ENCODE results near the gene CTU2. TPM values are rescaled to one million over a fixed set of nuclear protein-coding genes. Genes with fewer than 3 reads are reported as not detected.

CTU2 gene
- total and polyA plus RNA-seq, 2 donors (not counting 1 experiment from before 2014, with no cell fraction given): 18.4 to 23.7 TPM

- H3K27ac ChIP-seq (ENCODE audit: low read length in 2 of 2): no peak overlapping the region
- ATAC-seq (ENCODE audit: low read depth) (no peak), DNase-seq (no peak)
- no peaks in the 10 kb centered on the region for H3K27me3 ChIP-seq (replicated peaks in 1 of 4; ENCODE audit: control extremely low read depth in 1 of 4, control insufficient read depth in 3 of 4, insufficient read depth in 4 of 4, low read length in 3 of 4)
- Mint-ChIP-seq H3K4me1 (no peaks in the 10 kb centered on the region), H3K9me3 (ENCODE audit: insufficient read depth) (no peaks in the 10 kb centered on the region), H3K27ac (no peak overlapping the region), H3K27me3 (no peaks in the 10 kb centered on the region), H3K4me3 (no peak overlapping the region)
- intact Hi-C loops (cut with micrococcal nuclease): no loop called here
- 93% methylated on average over 34 of the region's 34 CpGs for WGBS (ENCODE audit: insufficient coverage)
- H3K36me3 ChIP-seq (replicated peaks in 1 of 2; ENCODE audit: control extremely low read depth in 1 of 2, control insufficient read depth in 1 of 2, extremely low read depth in 1 of 2, insufficient read depth in 2 of 2, low read length in 1 of 2): peaks cover 0 to 52% of the 10 kb centered on the region in 2 experiments
- no peak overlapping the region for H3K4me3 ChIP-seq (ENCODE audit: control extremely low read depth in 1 of 5, extremely low read depth in 1 of 5, insufficient read depth in 1 of 5, low read depth in 2 of 5, low read length in 4 of 5)
- TF ChIP-seq EZH2 (IDR thresholded peaks at IDR 0.05; ENCODE audit: borderline replicate concordance, insufficient read depth, low read depth, low read length, poor library complexity, severe bottlenecking): no peak
- no peak for TF ChIP-seq CTCF (IDR thresholded peaks at IDR 0.05)
- H4K20me1 ChIP-seq (ENCODE audit: control insufficient read depth, insufficient read depth, low read length, poor library complexity, severe bottlenecking): peaks cover 5% of the 10 kb centered on the region
- no peak overlapping the region for H3K4me2 ChIP-seq (replicated peaks; ENCODE audit: low read depth, low read length, poor library complexity, severe bottlenecking)
- POLR2A ChIA-PET: no interaction called here
- CTCF ChIA-PET: no interaction called here
- no peaks in the 10 kb centered on the region for H3K4me1 ChIP-seq (ENCODE audit: control insufficient read depth in 2 of 2, insufficient read depth in 2 of 2, low read length in 2 of 2)
- no peak overlapping the region for H3K9ac ChIP-seq (ENCODE audit: low read length)
- peaks cover 10% of the 10 kb centered on the region for H3K79me2 ChIP-seq (ENCODE audit: control insufficient read depth, insufficient read depth, low read length)
- no peak overlapping the region for H2AFZ ChIP-seq (ENCODE audit: insufficient read depth, low read depth, low read length, poor library complexity, severe bottlenecking)
- H3K9me3 ChIP-seq (ENCODE audit: control extremely low read depth in 1 of 3, control insufficient read depth in 2 of 3, insufficient read depth in 1 of 3, low read length in 2 of 3): no peaks in the 10 kb centered on the region
Observed at GRCh38 chr16:88730632-88731607, 24.6 kb downstream of the CTU2 start.

GRCh38 chr16:88731699-88732098 is 25.4 kb downstream of the CTU2 start:
- H3K27ac ChIP-seq (ENCODE audit: low read length in 2 of 2): no peak overlapping the region
- DNase-seq (no peak), ATAC-seq (ENCODE audit: low read depth) (no peak)
- H3K79me2 ChIP-seq (ENCODE audit: control insufficient read depth, insufficient read depth, low read length): peaks cover 10% of the 10 kb centered on the region
- H3K27ac Mint-ChIP-seq: no peak overlapping the region
- H3K9me3 ChIP-seq (ENCODE audit: control extremely low read depth in 1 of 3, control insufficient read depth in 2 of 3, insufficient read depth in 1 of 3, low read length in 2 of 3): no peaks in the 10 kb centered on the region
- no peak overlapping the region for H3K9ac ChIP-seq (ENCODE audit: low read length)
- H3K36me3 ChIP-seq (replicated peaks in 1 of 2; ENCODE audit: control extremely low read depth in 1 of 2, control insufficient read depth in 1 of 2, extremely low read depth in 1 of 2, insufficient read depth in 2 of 2, low read length in 1 of 2): peaks cover 0 to 49% of the 10 kb centered on the region in 2 experiments
- no peaks in the 10 kb centered on the region for H3K4me1 Mint-ChIP-seq
- no peaks in the 10 kb centered on the region for H3K4me1 ChIP-seq (ENCODE audit: control insufficient read depth in 2 of 2, insufficient read depth in 2 of 2, low read length in 2 of 2)
- H3K9me3 Mint-ChIP-seq (ENCODE audit: insufficient read depth): no peaks in the 10 kb centered on the region
- no peak overlapping the region for H3K4me3 ChIP-seq (ENCODE audit: control extremely low read depth in 1 of 5, extremely low read depth in 1 of 5, insufficient read depth in 1 of 5, low read depth in 2 of 5, low read length in 4 of 5)
- H3K27me3 Mint-ChIP-seq: no peaks in the 10 kb centered on the region
- ChIA-PET CTCF (no interaction called here), POLR2A (no interaction called here)
- H4K20me1 ChIP-seq (ENCODE audit: control insufficient read depth, insufficient read depth, low read length, poor library complexity, severe bottlenecking): peaks cover 8% of the 10 kb centered on the region
- intact Hi-C loops (cut with micrococcal nuclease): no loop called here
- no peak overlapping the region for H2AFZ ChIP-seq (ENCODE audit: insufficient read depth, low read depth, low read length, poor library complexity, severe bottlenecking)
- 93% methylated on average over 7 of the region's 15 CpGs for WGBS (ENCODE audit: insufficient coverage)
- TF ChIP-seq EZH2 (IDR thresholded peaks at IDR 0.05; ENCODE audit: borderline replicate concordance, insufficient read depth, low read depth, low read length, poor library complexity, severe bottlenecking) (no peak), CTCF (IDR thresholded peaks at IDR 0.05) (no peak)
- H3K4me2 ChIP-seq (replicated peaks; ENCODE audit: low read depth, low read length, poor library complexity, severe bottlenecking): no peak overlapping the region
- no peaks in the 10 kb centered on the region for H3K27me3 ChIP-seq (replicated peaks in 1 of 4; ENCODE audit: control extremely low read depth in 1 of 4, control insufficient read depth in 3 of 4, insufficient read depth in 4 of 4, low read length in 3 of 4)
- no peak overlapping the region for H3K4me3 Mint-ChIP-seq
